ENCODE results near the gene LINGO1. TPM values are rescaled to one million over a fixed set of nuclear protein-coding genes. Genes with fewer than 3 reads are reported as not detected.

Gene LINGO1
- total RNA-seq, 1 donor from 2014 or later: not detected

- ATAC-seq (ENCODE audit: low read depth) (no peak), DNase-seq (no peak)
- Mint-ChIP-seq H3K27ac (no peak overlapping the region), H3K27me3 (peaks cover 2% of the 10 kb centered on the region), H3K4me3 (no peak overlapping the region), H3K4me1 (no peaks in the 10 kb centered on the region), H3K9me3 (no peaks in the 10 kb centered on the region), H3K36me3 (ENCODE audit: low read depth) (no peaks in the 10 kb centered on the region)
- TF ChIP-seq CTCF (IDR thresholded peaks at IDR 0.05): no peak
- intact Hi-C loops (cut with micrococcal nuclease): no loop called here
- ChIA-PET POLR2A (no interaction called here), CTCF (no interaction called here)
Observed at GRCh38 chr15:77613814-77614213, 18.9 kb downstream of the LINGO1 start.

GRCh38 chr15:77612958-77613601 lies 19.6 kb downstream of the LINGO1 start:
- Mint-ChIP-seq H3K36me3 (ENCODE audit: low read depth) (no peaks in the 10 kb centered on the region), H3K27me3 (peaks cover under 1% of the 10 kb centered on the region), H3K4me3 (no peak overlapping the region), H3K4me1 (no peaks in the 10 kb centered on the region), H3K9me3 (no peaks in the 10 kb centered on the region), H3K27ac (no peak overlapping the region)
- ChIA-PET POLR2A (no interaction called here), CTCF (no interaction called here)
- DNase-seq: no peak
- intact Hi-C loops (cut with micrococcal nuclease): no loop called here
- no peak for TF ChIP-seq CTCF (IDR thresholded peaks at IDR 0.05)
- ATAC-seq (ENCODE audit: low read depth): no peak

- H3K9me3 Mint-ChIP-seq: no peaks in the 10 kb centered on the region
- H3K36me3 Mint-ChIP-seq (ENCODE audit: low read depth): no peaks in the 10 kb centered on the region
Observed at GRCh38 chr15:77611767-77612166, 20.9 kb downstream of the LINGO1 start.

GRCh38 chr15:77610731-77611130 lies 22.0 kb downstream of the LINGO1 start:
- Mint-ChIP-seq H3K36me3 (ENCODE audit: low read depth) (no peaks in the 10 kb centered on the region), H3K27me3 (no peaks in the 10 kb centered on the region), H3K27ac (no peak overlapping the region), H3K4me1 (no peaks in the 10 kb centered on the region), H3K9me3 (no peaks in the 10 kb centered on the region), H3K4me3 (no peak overlapping the region)
- DNase-seq (no peak), ATAC-seq (ENCODE audit: low read depth) (no peak)
- intact Hi-C loops (cut with micrococcal nuclease): no loop called here
- TF ChIP-seq CTCF (IDR thresholded peaks at IDR 0.05): no peak
- ChIA-PET POLR2A (no interaction called here), CTCF (no interaction called here)

More at GRCh38 chr15:77611767-77612166, 20.9 kb downstream of the LINGO1 start:
- no peaks in the 10 kb centered on the region for H3K4me1 Mint-ChIP-seq
- H3K27me3 Mint-ChIP-seq: no peaks in the 10 kb centered on the region
- no peak for ATAC-seq (ENCODE audit: low read depth)
- no peak overlapping the region for H3K27ac Mint-ChIP-seq
- ChIA-PET POLR2A (no interaction called here), CTCF (no interaction called here)
- no peak for TF ChIP-seq CTCF (IDR thresholded peaks at IDR 0.05)
- H3K4me3 Mint-ChIP-seq: no peak overlapping the region
- intact Hi-C loops (cut with micrococcal nuclease): no loop called here
- DNase-seq: no peak

- no peak for ATAC-seq (ENCODE audit: low read depth)
- DNase-seq: no peak
- Mint-ChIP-seq H3K27ac (no peak overlapping the region), H3K27me3 (no peaks in the 10 kb centered on the region), H3K9me3 (no peaks in the 10 kb centered on the region), H3K4me1 (peaks cover 6% of the 10 kb centered on the region), H3K4me3 (no peak overlapping the region), H3K36me3 (ENCODE audit: low read depth) (no peaks in the 10 kb centered on the region)
- intact Hi-C loops (cut with micrococcal nuclease): no loop called here
- TF ChIP-seq CTCF (IDR thresholded peaks at IDR 0.05): no peak
- ChIA-PET POLR2A (no interaction called here), CTCF (interaction anchor here (1.2 kb wide), 1 partner anchor 24 kb away, joined by 3 read pairs; no protein-coding TSS in a partner anchor)
Observed at GRCh38 chr15:77609558-77609957, 23.2 kb downstream of the LINGO1 start.
